Stimulated activated CD4-positive, alpha-beta T cell treated with anti-CD3 and anti-CD28 coated beads, Interleukin-2, amount 100 ng/mL, for 24 hours (primary cell): ENCODE results near the gene SCARB1.

ENCODE experiments used
- DNase-seq, 2 donors: peaks; one replicate each; pipeline ENCODE4 v3.0.0-alpha.2; 2020

SCARB1 gene

GRCh38 chr12:124861898-124862676 is 1.6 kb downstream of the SCARB1 start:
- no peak for DNase-seq

DNA sequence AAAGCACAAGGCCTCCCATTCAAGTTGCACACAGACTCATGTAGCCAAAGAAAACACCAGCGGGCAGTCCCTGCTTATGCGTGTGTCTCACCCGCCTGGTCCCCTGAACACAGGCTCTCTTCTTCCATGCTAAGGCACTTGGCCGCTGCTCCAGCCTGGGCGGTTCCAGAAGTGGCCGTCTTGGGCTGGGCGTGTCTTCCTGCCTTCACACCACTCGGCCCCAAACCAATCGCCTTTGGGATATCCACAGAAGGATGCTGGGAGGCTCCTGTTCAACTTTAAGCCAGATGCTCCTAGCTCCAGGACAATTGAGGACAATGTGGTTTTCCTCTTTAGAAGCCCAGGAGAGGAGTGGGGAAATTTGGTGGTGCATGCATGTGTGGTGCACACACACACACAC is 2.2 kb downstream of the SCARB1 start:
- DNase-seq, result no peak

- DNase-seq, result no peak
Observed at GRCh38 chr12:124857921-124858461, 5.7 kb downstream of the SCARB1 start.

DNA sequence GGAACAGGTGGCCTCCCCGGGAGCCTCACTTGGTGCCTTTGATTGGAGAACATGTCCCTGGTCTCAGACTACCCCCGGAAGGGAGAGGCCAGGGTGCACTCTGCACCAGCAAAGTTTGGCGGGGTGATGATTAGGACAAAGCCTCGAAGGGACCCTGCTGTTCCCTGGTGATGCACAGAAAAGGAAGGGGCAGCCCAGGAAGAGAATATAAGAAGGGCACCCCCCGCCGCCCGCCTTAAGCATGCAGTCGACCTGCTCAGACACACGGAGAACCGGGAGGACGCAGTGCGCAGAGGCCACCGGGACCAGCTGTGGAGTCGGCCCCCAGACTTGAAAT is 6.9 kb downstream of the SCARB1 start:
- no peak for DNase-seq

DNA sequence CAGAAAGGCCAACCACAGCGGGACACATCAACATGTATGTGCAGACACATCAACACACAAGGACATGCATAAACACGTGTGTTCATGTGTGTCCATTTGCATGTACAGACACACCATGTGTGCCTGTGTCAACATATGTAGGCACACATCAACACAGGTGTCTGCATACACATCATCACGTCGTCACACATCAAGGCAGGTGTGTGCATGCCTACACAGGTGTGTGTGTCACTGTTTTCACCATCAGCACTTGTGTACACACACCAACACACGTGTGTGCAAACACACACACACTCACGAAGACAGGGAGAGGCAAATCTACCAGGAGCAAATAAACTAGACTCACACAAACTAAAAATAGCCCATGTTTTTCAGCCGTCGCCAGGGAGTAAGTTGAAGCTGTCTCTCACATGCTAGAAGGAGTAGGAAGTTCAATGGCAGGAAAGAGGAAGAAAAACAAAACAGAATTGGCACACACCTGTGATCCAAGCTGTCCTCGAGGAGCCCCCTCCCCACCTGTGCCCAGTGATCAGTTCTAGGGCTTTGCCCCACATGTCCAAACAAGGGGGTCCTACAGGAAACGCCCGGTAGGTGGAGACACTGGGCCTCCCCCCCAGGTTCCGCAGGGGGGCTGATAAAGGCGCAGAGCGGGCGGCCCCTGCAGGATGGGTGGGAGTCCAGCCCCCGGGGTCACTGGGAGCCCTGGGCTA is 7.4 kb downstream of the SCARB1 start:
- DNase-seq, result no peak

- DNase-seq, result no peak
Observed at GRCh38 chr12:124855275-124855957, 8.2 kb downstream of the SCARB1 start.

DNA sequence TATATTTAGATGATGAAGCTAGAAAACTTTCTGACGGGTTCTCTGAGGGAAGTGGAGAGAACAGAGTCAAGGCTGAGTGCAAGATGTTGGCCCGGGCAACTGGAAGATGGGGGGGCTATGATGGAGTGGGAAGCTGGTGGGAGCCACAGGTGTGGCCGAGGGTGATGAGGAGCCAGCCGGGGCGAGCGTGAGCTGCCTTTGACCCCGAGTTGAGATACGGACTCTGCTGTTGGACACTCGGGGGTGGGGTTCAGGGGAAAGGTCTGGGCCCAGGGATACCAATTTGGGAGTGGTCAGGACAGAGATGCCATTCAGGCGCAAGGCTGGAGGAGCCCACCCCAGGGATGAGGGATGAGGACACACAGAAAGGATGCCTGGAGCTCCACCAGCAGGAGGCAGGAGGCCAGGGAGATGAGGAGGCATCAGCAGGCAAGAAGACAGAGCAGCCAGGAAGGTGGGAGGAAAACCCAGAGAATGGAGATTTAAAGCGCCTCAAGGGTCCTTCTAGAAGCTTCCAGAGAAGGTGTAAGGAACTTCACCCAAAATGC is 9.0 kb downstream of the SCARB1 start:
- no peak for DNase-seq

DNA sequence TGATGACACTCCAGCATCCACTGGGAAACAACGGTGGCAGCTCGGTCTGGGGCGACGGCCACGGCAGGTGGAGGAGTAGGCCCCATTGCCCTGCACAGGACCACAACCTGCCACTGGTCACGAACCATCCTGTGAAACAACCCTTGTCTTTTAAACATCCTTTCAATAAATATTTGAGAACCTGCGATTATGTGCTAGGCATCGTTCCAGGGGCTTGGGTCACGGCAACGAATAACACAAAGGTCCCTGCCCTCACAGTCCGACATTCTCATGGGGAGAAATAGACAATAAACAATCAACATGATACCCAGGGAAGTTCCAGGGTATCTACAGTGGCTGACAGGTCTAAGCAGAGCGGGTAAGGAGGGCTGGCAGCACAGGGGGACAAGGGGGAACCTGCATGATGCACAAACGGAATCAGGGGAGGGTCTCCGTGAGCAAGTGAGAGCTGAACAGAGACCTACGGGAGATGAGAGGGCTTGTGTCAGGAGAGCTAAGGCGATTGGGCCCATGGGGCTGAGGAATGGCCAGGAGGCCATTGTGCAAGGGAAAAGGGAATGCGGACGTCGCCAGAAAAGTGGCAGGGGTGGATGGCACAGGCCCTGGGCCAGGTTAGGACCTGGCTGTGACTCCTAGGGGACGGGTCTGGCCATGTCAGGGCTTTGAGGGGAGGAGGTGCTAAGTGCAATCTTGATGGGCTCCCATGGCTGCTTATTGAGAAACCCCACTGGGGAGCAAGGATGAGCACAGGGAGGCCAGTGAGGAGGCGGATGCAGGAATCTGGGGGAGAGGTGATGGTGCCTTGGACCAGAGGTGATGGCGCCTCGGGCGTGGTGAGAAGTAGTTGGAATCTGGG is 9.7 kb downstream of the SCARB1 start:
- no peak for DNase-seq

DNA sequence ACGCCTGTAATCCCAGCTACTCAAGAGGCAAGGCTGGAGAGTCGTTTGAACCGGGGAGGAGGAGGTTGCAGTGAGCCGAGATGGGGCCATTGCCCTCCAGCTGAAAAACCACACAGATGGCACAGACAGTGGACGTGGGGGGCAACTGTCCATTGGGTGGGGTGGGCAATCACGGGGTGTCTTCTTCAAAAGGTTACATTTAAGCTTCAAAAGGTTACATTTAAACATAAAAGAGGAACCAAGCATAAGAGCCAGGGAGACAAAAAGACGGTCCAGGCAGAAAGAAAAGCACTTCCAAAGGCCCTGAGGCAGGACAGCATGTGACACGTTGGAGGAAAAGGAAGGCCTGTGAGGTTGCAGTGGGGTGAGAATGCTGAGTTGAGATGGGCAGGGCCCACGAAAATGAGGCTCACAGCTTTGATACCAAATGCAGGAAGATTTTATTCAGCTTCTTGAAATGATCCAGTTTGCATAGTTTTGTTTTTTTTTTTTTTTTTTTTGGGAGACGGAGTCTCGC is 10.7 kb downstream of the SCARB1 start:
- DNase-seq, result no peak

DNA sequence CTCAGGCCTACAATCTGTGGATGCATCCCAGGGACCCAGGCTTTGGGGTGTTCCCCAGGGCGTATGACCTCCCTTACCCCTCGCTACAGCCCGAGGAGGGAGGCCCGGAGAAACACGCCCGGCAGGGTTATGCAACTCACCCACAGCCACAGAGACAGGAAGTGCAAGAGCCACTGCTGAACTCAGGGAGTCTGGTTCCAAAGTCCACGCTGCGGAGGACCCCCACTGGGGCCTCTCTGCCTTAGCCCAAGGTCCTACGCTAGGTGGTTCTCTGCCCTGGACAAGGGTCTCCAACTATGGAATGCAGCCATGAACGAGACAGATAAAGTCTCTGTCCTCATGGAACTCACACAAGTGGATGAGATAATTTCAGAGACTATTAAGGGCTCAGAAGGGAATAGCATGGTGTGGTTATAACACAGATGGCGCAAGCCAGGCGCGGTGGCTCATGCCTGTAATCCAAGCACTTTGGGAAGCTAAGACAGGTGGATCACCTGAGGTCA is 11.3 kb downstream of the SCARB1 start:
- DNase-seq, result no peak

DNA sequence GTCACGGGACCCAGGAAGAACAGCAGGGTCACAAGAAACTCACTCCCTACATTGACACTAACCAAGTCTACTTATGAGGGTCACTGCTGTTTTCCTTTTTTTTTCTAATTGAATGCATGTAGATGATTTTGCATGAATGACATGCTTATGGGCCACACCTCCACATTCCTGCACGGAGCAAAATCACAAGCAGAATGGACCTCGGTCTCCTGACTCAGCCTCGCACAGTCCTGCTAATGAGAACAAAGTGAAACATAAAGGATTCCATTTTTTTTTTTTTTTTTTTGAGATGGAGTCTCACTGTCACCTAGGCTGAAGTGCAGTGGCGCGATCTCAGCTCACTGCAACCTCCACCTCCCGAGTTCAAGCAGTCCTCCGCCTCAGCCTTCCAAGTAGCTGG is 12.3 kb downstream of the SCARB1 start:
- DNase-seq, result no peak

DNA sequence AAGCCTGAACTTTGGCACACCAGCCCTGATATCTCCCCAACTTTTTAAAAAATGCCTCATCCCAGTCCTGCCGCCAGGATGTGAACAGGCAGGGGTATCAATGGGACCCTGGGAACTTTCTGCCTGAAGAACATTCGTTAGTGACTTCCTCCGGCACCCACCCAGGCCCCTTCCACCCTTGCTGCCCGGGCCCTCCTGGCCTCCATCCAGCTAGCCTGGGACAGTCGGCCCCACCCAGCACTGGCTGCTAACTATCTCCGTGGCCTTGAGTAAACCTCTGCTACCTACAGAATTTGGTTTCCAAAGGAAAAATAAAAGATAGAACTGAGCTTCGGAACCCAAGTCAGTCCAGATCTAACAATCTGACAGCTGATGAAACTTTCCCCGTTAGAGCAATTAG is 14.3 kb downstream of the SCARB1 start:
- DNase-seq, result no peak

DNA sequence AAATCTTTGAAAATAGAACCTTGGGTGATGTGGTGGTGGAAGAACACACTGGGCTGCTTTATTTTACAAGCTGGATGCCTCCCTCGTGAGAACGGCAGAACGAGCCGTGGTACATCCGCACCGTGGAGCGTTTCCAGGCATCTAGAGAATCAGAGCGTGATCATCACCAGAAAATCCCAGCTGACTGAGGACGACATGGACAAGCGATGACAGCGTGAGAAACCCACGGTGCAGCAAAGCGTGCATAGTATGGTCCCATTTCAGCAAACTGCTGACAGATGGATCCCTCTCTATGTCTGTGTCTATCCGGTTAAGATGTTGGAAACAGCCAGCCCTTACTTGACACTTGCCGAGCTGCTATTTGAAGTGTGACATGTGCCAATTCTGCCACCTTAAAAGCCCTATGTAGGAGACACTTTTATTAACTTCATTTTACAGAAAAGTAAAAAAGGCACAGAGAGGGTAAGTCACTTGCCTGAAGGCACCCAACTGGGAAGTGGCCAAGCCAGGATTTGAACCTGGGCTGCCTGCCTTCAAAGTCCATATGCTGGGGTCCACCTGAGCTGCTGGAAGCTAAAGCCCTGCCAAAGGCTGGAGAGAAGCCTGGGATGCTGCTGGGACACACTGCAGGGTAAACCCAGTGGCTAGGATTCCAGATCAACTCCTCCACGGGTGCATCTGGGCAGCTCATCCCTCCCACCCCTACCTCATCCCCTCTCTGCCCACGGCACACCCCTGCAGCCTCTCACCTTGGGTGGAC is 14.9 kb downstream of the SCARB1 start:
- no peak for DNase-seq

DNA sequence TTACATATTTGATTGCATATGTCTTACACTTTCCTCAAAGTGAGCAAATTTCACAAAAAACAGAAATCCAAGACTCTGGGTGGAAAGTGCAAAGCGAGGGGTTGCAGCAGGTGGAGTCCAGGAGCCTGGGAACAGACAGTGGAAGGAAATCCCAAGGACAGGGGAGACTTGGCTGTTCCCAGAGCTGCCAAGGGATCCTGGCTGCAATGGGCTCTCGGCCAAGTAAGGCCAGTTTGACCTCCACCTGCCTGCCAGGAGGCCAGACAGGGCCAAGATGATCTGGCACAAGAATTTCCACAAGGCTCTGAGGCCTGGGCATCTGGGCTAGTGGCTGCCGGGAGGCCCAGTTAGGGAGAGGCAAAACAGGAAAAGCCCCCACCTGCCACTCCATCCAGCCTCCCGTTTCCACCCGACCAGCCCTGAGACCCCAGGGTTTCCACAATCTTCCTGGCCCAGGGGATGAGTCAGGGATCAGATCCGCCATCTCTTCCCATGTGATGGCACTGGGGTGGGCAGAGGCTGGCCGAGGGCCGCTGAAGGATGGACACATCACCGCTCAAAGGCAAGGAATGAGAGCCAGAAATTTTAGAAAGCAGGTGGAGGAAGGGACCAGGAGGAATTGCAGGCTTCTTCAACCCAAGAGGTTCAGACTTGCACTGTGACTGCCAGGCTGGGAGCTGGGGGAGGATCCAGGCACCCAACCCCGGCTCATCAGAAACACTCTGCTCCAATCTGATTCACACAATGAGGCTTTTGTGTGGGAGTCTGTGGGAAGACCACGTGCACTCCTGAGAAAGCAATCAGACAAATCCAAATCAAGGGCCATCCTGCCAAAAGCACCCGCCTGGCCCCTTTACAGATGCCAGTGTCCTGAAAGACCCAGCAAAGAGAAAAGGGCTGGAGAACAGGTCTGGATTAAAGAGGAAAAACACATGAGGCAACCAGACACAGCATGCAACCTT is 16.3 kb downstream of the SCARB1 start:
- no peak for DNase-seq

- no peak for DNase-seq
Observed at GRCh38 chr12:124844411-124845397, 19.0 kb downstream of the SCARB1 start.

DNA sequence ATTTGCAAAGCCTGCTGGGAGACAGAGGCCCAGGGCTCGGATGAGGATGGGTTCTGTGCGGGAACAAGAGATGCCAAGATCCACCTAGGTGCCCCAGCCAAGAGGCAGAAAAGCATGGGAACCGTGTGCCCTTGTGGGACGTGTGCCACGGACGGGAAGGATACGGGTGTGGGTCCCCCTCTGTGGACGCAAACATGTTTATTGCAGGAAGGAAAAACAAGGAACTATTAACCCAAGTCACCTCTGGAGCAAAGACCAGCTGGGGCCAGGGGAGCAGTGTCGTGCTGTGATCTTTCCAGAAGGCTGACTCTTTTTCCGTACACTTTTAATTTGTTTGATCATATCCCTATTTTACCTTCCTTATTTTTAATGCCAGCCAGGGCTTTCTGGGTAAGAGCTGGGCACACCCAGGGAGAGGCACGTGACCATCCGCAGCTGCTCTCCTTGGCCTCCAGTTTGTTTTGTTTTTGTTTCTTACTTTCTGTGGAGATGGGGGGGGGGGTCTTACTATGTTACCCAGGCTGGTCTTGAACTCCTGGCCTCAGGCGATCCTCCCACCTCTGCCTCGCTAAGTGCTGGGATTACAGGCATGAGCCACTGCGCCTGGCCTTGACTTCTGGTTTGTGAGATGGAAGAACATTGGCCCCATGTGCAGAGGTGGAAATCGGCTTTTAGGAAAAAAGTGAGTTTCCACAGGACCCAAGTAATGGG is 20.7 kb downstream of the SCARB1 start:
- DNase-seq, result no peak

GRCh38 chr12:124842073-124842749 is 21.5 kb downstream of the SCARB1 start:
- no peak for DNase-seq

DNA sequence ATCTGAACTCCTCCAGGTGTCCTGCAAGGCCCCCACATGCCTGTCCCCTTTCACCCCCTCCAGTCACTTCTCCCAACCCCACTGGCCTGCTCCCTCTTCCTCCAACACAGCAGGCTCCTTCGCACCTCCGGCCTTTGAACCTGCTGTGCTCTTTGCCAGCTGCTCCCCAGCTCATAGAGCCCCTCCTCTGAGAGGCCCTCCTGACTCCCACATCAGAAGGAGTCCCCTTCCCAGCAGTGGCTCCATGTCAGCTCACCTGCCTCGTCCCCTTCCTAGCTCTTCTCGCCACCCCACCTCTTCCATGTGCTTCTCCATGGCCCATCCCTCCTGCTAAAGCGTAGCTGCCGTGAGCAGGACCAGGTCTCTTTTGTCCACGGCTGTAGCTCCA is 22.1 kb downstream of the SCARB1 start:
- no peak for DNase-seq
